Stimulated activated CD4-positive, alpha-beta T cell treated with anti-CD3 and anti-CD28 coated beads, TNF-alpha, amount 100 ng/mL, for 4 hours (primary cell): Measurements from ENCODE around the gene ADAMTS7.
"Not testable (repeated sequence)": the region's sequence is repeated elsewhere in the genome, so short reads cannot be mapped to it uniquely, and the experiment has no call there.

Experiments used
- DNase-seq, 3 experiments: peaks; one replicate each; pipeline ENCODE4 v3.0.0-alpha.2; 2020; ENCODE audit warnings: low read depth in 3 of 3

The ADAMTS7 gene

GRCh38 chr15:78782402-78782801 lies 28.9 kb downstream of the ADAMTS7 start:
- not testable (repeated sequence) for DNase-seq

- DNase-seq: not testable (repeated sequence)
Observed at GRCh38 chr15:78781381-78781780, 29.9 kb downstream of the ADAMTS7 start.

GRCh38 chr15:78779975-78780374 lies 31.3 kb downstream of the ADAMTS7 start:
- DNase-seq: not testable (repeated sequence)

GRCh38 chr15:78779176-78779785 lies 32.0 kb downstream of the ADAMTS7 start:
- not testable (repeated sequence) for DNase-seq

GRCh38 chr15:78778422-78778821 lies 32.8 kb downstream of the ADAMTS7 start:
- no peak for DNase-seq

GRCh38 chr15:78777953-78778345 lies 33.3 kb downstream of the ADAMTS7 start:
- DNase-seq: not testable (repeated sequence)

- not testable (repeated sequence) for DNase-seq
Observed at GRCh38 chr15:78777290-78777952, 33.8 kb downstream of the ADAMTS7 start.

GRCh38 chr15:78776046-78776925 lies 35.0 kb downstream of the ADAMTS7 start:
- not testable (repeated sequence) for DNase-seq

- no peak for DNase-seq
Observed at GRCh38 chr15:78775472-78775871, 35.8 kb downstream of the ADAMTS7 start.

GRCh38 chr15:78774451-78774990 lies 36.7 kb downstream of the ADAMTS7 start:
- DNase-seq: not testable (repeated sequence)

- not testable (repeated sequence) for DNase-seq
Observed at GRCh38 chr15:78773765-78774450, 37.4 kb downstream of the ADAMTS7 start.

GRCh38 chr15:78772738-78773137 lies 38.5 kb downstream of the ADAMTS7 start:
- no peak for DNase-seq

- DNase-seq: not testable (repeated sequence)
Observed at GRCh38 chr15:78771436-78772000, 39.7 kb downstream of the ADAMTS7 start.

- not testable (repeated sequence) for DNase-seq
Observed at GRCh38 chr15:78771020-78771419, 40.2 kb downstream of the ADAMTS7 start.

- not testable (repeated sequence) for DNase-seq
Observed at GRCh38 chr15:78769473-78770225, 41.6 kb downstream of the ADAMTS7 start.

- DNase-seq: no peak
Observed at GRCh38 chr15:78768531-78769408, 42.5 kb downstream of the ADAMTS7 start.

GRCh38 chr15:78768096-78768495 lies 43.2 kb downstream of the ADAMTS7 start:
- no peak for DNase-seq

GRCh38 chr15:78767331-78767951 lies 43.8 kb downstream of the ADAMTS7 start:
- no peak for DNase-seq

- DNase-seq: not testable (repeated sequence)
Observed at GRCh38 chr15:78766641-78767071, 44.6 kb downstream of the ADAMTS7 start.
